HAP-1 (cell line): ENCODE results near the gene TJP1.

Experiments used
- DNase-seq, 2 experiments: peaks; one replicate each; pipeline ENCODE4 v3.0.0-alpha.2; 2016 to 2020; ENCODE audit warnings: low spot score in 2 of 2
- H3K27me3 ChIP-seq: fragments of 250-450 bp; sonication (Bioruptor Pico); 2 replicates; pipeline ENCODE4 v1.5.1; 2020; ENCODE audit warnings: low read depth, mild to moderate bottlenecking, moderate library complexity
- H3K36me3 ChIP-seq: fragments of 250-450 bp; sonication (Bioruptor Pico); replicated peaks from 2 replicates; pipeline ENCODE4 v1.5.1; 2020; ENCODE audit warnings: mild to moderate bottlenecking
- H3K4me1 ChIP-seq: fragments of 250-450 bp; sonication (Bioruptor Pico); 2 replicates; pipeline ENCODE4 v1.5.1; 2020; ENCODE audit warnings: mild to moderate bottlenecking
- H3K4me3 ChIP-seq: fragments of 250-450 bp; sonication (Bioruptor Pico); 2 replicates; pipeline ENCODE4 v1.5.1; 2020; ENCODE audit warnings: mild to moderate bottlenecking, moderate library complexity
- H3K9me3 ChIP-seq: fragments of 250-450 bp; sonication (Bioruptor Pico); 2 replicates; pipeline ENCODE4 v1.5.1; 2020; ENCODE audit warnings: mild to moderate bottlenecking, moderate library complexity
- in situ Hi-C: fragments of 300-500 bp; cut with MboI; formaldehyde crosslinking; loops from 3 replicates; pipeline ENCODE4 v1.14.3; 2020; ENCODE audit warnings: low sequenced_read_pairs, inconsistent platforms, mixed read lengths

TJP1 gene

DNA sequence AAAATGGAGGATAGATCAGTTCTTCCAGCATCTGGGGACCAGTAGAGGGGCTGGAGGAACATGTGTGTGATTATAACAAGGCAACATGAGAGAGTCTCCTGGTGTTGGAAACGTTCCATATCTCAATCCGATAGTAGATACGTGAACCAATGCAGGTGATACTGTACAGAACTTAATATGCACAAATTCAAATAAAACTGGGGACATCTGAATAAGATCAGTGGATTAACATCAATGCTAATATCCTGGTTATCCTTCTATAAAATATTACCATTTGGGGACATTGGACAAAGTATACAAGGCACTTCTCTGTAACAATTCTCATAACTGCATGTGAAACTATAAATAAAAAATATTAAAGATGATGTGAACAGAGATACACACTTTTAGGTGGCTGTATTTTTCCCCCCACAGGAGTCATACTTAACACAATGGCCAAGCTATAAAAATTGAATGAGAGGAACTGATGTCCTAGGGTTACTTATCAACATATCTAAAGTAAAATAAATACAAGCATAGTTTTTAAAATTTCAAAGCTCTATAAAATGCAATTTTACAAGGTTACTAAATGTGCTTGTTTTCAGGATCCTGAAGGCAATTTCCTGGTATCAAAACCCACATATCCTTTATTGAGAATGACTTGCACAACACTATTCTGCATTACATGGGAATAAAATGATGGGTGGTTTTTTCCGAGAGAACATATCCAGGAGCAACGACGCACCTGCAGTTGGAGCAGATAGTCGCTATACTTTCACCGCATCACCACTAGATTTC is 31.1 kb upstream of the TJP1 start:
- H3K36me3 ChIP-seq: no peaks in the 10 kb centered on the region
- in situ Hi-C loops: no loop called here

DNA sequence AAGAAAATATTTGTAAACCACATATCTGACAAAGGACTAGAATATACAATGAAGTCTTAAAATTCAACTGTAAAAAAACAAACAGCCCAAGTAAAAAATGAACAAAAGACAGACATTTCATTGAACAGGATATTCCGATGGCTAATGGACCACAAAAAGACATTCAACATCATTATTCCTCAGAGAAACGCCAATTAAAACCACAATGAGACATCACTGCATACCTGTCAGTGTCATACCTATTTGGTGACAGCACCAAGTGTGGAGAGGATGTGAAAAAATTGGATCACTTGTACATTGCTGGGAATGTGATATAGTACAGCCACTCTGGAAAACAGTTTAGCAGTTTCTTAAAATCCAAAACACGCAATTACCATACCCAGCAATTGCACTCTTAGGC is 29.9 kb upstream of the TJP1 start:
- Histone ChIP-seq H3K4me3 (no peak overlapping the region), H3K4me1 (no peaks in the 10 kb centered on the region), H3K9me3 (0 out of 2 replicates have a peak, but pooled peaks cover 2% of the 10 kb centered on the region), H3K27me3 (no peaks in the 10 kb centered on the region), H3K36me3 (no peaks in the 10 kb centered on the region)
- DNase-seq: no peak
- in situ Hi-C loops: no loop called here

More for the DNA sequence above, 31.1 kb upstream of the TJP1 start:
- no peaks in the 10 kb centered on the region for H3K4me1 ChIP-seq
- H3K27me3 ChIP-seq: no peaks in the 10 kb centered on the region
- no peaks in the 10 kb centered on the region for H3K9me3 ChIP-seq
- no peak for DNase-seq
- H3K4me3 ChIP-seq: no peak overlapping the region

DNA sequence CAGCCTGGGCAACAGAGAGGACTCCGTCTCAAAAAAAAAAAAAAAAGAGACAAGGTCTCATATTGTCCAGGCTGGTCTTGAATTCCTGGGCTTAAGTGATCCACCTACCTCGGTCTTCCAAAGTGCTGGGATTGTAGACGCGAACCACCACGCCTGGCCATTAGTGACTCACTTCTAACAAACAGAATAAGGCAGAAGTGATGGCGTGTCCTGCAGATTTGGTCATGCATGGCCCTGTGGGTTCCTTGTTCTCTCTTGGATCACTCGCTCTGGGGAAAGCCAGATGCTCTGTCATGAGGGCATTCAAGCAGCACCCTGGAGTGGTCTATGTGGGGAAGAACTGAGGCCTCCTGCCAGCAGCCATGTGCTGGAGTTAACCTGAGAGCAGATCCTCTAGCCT is 27.4 kb upstream of the TJP1 start:
- no peaks in the 10 kb centered on the region for H3K36me3 ChIP-seq
- no peaks in the 10 kb centered on the region for H3K27me3 ChIP-seq
- 0 out of 2 replicates have a peak, but pooled peaks cover 2% of the 10 kb centered on the region for H3K9me3 ChIP-seq
- no peak overlapping the region for H3K4me3 ChIP-seq
- in situ Hi-C loops: no loop called here
- no peaks in the 10 kb centered on the region; the same call in 1 of the 2 replicates for H3K4me1 ChIP-seq
- DNase-seq: no peak

DNA sequence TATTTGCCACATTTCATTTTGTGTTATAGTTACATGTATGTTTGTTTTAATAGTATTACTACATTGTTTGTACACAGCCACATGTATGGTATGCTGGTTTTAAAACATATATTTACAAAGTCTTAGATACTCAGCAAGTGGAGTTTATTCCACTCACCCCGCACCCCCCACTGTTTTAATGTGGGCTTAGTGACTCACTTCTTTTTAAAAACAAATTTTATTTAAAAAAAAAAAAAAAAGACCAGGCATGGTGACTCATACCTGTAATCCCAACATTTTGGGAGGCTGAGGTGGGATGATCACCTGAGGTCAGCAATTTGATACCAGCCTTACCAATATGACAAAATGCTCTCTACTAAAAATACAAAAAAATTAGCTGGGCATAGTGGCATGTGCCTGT is 26.9 kb upstream of the TJP1 start:
- in situ Hi-C loops: no loop called here
- Histone ChIP-seq H3K9me3 (0 out of 2 replicates have a peak, but pooled peaks cover 2% of the 10 kb centered on the region), H3K4me3 (no peak overlapping the region), H3K36me3 (no peaks in the 10 kb centered on the region), H3K4me1 (no peaks in the 10 kb centered on the region; the same call in 1 of the 2 replicates), H3K27me3 (no peaks in the 10 kb centered on the region)
- no peak for DNase-seq

DNA sequence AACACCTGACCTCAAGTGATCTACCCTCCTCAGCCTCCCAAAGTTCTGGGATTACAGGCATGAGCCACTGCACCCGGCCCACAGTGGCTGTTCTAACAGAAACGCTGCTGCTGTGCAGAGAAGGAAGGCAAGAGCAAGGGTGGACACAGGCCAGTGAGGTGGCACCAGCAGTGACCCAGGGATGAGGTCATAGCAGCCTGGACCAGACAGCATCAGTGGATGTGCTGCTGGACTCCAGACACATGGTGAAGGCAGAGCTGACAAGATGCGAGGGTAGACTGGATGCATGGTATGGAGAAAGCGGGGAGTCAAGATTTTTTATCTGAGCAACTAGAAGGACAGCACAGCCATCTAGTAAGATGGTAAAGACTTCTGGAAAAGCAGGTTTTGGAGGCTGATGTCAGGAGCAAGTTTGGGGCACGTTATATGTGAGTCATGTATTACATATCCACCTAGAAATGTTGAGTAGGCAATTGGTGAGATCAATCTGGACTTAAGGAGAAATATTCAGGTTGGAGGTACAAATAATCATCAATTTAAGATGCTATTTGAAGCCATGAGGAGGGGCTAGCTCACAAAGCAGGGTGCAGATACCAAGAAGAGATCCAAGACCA is 22.1 kb upstream of the TJP1 start:
- Histone ChIP-seq H3K4me3 (no peak overlapping the region), H3K4me1 (no peaks in the 10 kb centered on the region; the same call in 1 of the 2 replicates), H3K36me3 (no peaks in the 10 kb centered on the region), H3K9me3 (0 out of 2 replicates have a peak, but pooled peaks cover 2% of the 10 kb centered on the region), H3K27me3 (no peaks in the 10 kb centered on the region)
- no peak for DNase-seq
- in situ Hi-C loops: no loop called here

DNA sequence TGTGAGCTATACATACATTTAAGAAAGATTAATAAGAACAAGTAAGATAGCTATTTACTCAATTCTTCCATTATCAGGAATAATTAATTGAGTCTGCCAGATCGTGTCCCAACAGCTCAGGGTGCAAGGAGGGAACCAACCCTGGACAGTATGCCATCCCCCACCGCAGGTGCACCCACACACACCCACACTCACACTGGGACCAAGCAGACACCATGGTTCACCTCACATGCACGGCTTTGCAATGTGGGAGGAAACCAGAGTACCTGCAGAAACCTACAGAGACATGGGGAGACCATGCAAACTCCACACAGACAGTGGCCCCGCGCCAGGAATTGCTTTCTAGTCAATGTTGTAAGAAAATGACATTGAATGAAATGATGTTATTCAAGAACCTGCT is 20.0 kb upstream of the TJP1 start:
- no peaks in the 10 kb centered on the region for H3K27me3 ChIP-seq
- no peaks in the 10 kb centered on the region for H3K36me3 ChIP-seq
- no peaks in the 10 kb centered on the region; the same call in 1 of the 2 replicates for H3K4me1 ChIP-seq
- H3K9me3 ChIP-seq: no peaks in the 10 kb centered on the region
- in situ Hi-C loops: no loop called here
- no peak for DNase-seq
- no peak overlapping the region for H3K4me3 ChIP-seq

DNA sequence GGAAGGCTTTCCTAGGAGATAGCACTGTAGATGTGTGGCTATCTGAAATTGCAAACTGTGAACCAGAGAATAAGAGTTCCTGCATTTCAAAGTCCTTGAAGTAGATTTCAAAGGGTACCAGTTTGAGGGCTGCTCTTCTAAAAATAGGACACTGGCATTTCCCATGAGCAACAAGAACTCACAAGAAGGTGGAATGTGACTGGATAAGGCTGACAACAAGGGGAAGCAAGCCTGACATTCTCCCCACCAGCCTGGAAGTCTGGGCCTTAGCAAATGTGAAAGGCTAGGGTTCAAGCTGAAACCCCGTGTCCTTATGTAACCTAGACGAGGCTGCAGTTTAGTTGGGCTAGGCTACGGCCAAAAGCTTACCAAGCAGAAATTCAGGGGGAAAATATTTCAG is 18.7 kb upstream of the TJP1 start:
- Histone ChIP-seq H3K4me1 (no peaks in the 10 kb centered on the region; the same call in 1 of the 2 replicates), H3K27me3 (no peaks in the 10 kb centered on the region), H3K9me3 (no peaks in the 10 kb centered on the region), H3K4me3 (no peak overlapping the region), H3K36me3 (no peaks in the 10 kb centered on the region)
- in situ Hi-C loops: no loop called here
- no peak for DNase-seq

DNA sequence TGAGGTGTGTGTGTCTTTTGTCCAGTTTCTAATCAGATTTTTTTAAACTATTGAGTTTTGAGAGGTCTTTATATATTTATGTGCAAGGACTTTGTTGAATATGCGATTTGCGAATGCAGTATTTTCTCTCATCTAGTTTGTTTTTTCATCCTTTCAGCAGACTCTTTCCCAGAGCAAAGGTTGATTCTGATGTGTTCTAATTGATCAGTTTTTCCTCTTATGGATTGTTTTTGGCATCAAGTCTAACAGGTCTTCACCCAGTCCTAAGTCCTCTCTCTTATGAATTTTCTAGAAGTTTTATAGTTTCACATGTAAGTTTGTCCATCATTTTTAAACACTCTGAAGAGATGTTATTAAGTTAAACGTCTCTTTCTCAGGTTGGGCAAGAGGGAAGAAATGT is 17.8 kb upstream of the TJP1 start:
- Histone ChIP-seq H3K9me3 (no peaks in the 10 kb centered on the region), H3K27me3 (no peaks in the 10 kb centered on the region), H3K36me3 (no peaks in the 10 kb centered on the region), H3K4me1 (no peaks in the 10 kb centered on the region; the same call in 1 of the 2 replicates), H3K4me3 (no peak overlapping the region)
- DNase-seq: no peak
- in situ Hi-C loops: no loop called here

DNA sequence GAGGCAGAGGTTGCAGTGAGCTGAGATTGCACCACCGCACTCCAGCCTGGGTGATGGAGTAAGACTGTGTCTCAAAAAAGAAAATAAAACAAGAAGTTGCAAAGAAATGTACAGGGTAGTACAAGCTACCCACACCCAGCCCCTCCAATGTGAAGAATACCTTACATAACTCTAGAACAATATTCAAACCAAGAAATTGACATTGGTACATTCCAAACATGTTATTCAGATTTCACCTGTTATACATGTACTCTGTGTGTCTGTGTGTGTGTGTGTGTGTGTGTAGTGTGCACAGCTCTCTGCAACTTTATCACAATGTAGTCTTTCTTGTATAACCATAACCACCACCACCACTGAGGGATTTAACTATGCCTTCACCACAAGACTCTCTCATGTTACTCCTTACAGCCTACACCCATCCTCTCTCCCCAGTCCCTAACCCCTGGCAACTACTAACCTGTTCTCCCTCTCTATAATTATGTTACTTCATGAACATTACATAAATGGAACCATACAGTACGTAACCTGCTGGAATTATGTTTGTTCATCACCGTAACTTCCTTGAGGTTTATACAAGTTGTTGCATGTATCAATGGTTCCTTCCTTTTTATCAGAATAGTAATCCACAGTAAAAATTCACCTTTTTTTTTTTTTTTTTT is 16.2 kb upstream of the TJP1 start:
- Histone ChIP-seq H3K36me3 (no peaks in the 10 kb centered on the region), H3K4me3 (no peak overlapping the region), H3K9me3 (no peaks in the 10 kb centered on the region), H3K27me3 (no peaks in the 10 kb centered on the region), H3K4me1 (no peaks in the 10 kb centered on the region)
- in situ Hi-C loops: no loop called here
- DNase-seq: no peak

DNA sequence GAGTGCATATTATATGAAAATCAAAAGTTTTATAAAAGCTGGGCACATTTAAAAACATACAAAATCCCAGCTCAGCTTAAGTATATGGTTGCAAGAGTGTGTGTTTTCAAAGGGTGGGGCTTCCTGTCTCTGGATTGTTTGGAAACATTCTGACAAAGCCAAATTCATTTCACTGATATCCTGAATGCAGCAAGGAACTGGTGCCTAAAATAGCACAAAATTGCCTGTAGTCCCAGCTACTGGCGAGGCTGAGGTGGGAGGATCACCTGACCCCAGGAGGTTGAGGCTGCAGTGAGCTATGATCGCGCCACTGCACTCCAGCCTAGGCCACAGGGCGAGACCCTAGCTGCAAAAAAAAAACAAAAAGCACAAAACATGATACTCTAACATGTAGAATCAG is 13.0 kb upstream of the TJP1 start:
- H3K4me1 ChIP-seq: no peaks in the 10 kb centered on the region
- H3K4me3 ChIP-seq: no peak overlapping the region
- no peaks in the 10 kb centered on the region for H3K27me3 ChIP-seq
- in situ Hi-C loops: no loop called here
- DNase-seq: no peak
- no peaks in the 10 kb centered on the region for H3K36me3 ChIP-seq
- H3K9me3 ChIP-seq: no peaks in the 10 kb centered on the region

DNA sequence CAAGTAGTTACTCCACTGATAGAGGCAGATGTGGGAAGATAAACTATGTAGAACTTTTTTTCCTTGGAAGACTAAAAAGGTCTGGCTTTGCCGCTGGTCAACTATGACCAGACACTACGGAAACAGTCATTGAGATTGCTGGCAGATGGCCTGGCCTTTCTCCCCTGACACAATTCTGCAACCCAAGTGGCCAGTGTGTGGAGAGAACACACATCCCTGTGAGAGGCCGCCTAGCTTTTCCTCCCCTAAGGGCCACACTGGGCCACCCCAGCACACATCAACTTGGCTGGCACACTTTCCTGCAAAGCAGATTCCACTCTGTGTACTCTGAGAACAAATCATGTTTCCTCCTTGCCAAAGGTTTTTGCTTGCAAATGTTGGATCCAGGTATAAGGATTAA is 10.4 kb upstream of the TJP1 start:
- in situ Hi-C loops: no loop called here

DNA sequence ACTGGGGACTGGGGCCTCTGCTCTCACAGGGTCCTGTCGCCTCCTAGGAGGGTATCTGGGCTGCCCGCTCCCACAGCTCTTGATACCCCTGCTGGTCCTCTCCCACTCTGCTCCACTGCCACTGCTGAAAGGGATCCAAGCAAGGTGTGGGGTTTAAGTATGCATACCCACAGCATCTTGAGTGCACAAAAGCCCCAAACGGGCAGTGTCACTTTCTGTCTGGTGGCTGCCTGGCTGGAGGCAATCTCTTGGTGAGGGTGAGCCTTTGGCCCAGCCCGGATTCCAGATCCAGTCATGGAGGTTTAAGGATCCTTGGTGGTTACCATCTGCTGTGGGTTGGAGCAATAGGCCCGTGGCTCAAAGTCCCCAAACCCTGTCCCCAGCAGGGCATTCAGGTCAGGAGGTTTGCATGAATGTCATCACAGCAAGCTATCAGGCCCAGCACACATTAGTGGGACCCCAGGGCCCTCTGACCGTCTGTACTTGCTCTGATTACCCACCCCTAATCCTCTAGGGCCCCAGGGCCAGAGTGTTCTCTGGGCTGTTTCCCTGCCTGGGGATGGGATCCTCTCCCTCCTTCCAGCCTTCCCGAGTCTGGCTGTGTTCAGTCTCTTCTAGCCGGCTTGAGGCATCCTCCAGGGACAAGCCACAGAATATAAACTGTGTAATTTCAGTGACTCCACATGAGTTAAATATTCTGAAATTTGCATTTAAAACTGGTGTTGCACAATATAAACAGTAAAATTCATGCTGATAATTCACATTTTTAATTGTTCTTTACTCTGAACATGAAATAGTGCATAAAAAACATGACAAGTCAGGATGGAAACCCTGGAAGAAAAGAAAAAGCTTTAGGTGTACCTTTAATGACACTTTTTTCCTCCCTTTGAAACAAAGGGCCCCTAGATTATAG is 4.9 kb upstream of the TJP1 start:
- in situ Hi-C loops: no loop called here
- no peak for DNase-seq
- Histone ChIP-seq H3K36me3 (no peaks in the 10 kb centered on the region), H3K9me3 (no peaks in the 10 kb centered on the region), H3K4me3 (no peak overlapping the region), H3K4me1 (peaks cover 4% of the 10 kb centered on the region), H3K27me3 (no peaks in the 10 kb centered on the region)

More for the DNA sequence above, 10.4 kb upstream of the TJP1 start:
- no peaks in the 10 kb centered on the region for H3K27me3 ChIP-seq
- no peaks in the 10 kb centered on the region for H3K9me3 ChIP-seq
- H3K4me1 ChIP-seq: no peaks in the 10 kb centered on the region
- no peaks in the 10 kb centered on the region for H3K36me3 ChIP-seq
- no peak for DNase-seq
- H3K4me3 ChIP-seq: no peak overlapping the region

DNA sequence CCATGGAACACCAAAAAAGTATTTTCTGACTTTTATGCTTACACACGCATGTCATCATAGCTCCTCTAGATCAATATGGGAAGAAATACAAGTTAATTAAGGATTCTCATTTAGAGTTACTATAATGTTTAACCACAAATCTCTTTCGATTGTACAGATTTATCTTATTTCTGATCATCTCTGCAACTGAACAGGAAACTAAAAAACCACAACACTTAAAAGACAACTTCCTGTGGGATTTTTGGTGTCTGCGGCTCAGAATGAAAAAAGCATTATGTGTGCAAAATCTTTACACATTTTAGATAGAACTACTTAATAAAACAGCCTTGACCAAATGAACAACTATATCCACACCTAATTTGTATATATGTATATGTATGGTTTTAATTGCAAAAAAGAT is 3.0 kb upstream of the TJP1 start:
- Histone ChIP-seq H3K4me1 (peaks cover 4% of the 10 kb centered on the region), H3K9me3 (no peaks in the 10 kb centered on the region), H3K4me3 (no peak overlapping the region), H3K36me3 (no peaks in the 10 kb centered on the region), H3K27me3 (no peaks in the 10 kb centered on the region)
- DNase-seq: no peak
- in situ Hi-C loops: no loop called here
